ENCODE measurements around the gene SIRT5. TPM values are rescaled to one million over a fixed set of nuclear protein-coding genes. Genes with fewer than 3 reads are reported as not detected.

Gene SIRT5
- total RNA-seq, 1 experiment from 2014 or later, result 10.9 TPM

DNA sequence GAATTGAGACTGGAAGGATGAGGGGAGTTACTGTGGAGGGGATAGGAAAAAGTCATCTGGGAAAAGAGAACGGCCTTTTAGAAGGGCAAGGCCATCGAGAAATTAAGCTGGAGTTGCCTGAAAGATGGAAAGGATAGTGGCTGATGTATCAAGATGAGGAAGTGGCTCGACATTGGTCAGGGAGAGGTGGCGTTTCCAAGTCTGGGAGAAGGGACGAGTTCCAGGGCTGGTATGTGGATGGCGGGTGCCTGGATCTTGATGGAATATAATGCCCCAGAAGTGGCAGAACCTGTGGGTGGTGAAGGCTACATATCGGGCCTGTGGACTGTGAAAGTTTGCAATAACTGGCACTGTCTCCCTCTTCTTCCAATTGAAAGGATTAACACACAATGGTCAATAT lies 2.2 kb upstream of the SIRT5 start:
- H3K27ac ChIP-seq (ENCODE audit: low read length), result no peak overlapping the region
- no peak overlapping the region for H2AFZ ChIP-seq (ENCODE audit: low read length)
- no peaks in the 10 kb centered on the region for H3K36me3 ChIP-seq (ENCODE audit: low read depth, low read length)
- no peak overlapping the region for H3K4me3 ChIP-seq (ENCODE audit: low read length)
- H4K20me1 ChIP-seq (ENCODE audit: low read length), result no peaks in the 10 kb centered on the region
- ATAC-seq, result no peak
- no peak overlapping the region for H3K4me2 ChIP-seq (ENCODE audit: low read length)
- CTCF ChIA-PET, result no interaction called here
- H3F3A ChIP-seq (ENCODE audit: low read length, unreplicated experiment), result no peaks in the 10 kb centered on the region
- no peaks in the 10 kb centered on the region for H3K9me3 ChIP-seq (ENCODE audit: low read length)
- TF ChIP-seq EZH2phosphoT487 (IDR thresholded peaks at IDR 0.05; ENCODE audit: borderline replicate concordance, low read length), result no peak
- no peak for TF ChIP-seq CTCF (conservative IDR thresholded peaks at IDR 0.05; ENCODE audit: low read depth, low read length)
- no peak for TF ChIP-seq EZH2 (IDR thresholded peaks at IDR 0.05; ENCODE audit: low read length, unreplicated experiment)
- intact Hi-C loops (cut with micrococcal nuclease), result loop anchor here (5.0 kb wide), 1 partner anchor 140 kb away; the partner anchor contains the start of gene RANBP9
- H3K9me2 ChIP-seq (replicated peaks; ENCODE audit: low read length), result no peaks in the 10 kb centered on the region
- BruUV-seq (replicated peaks), result no TSS peak
- H3K79me2 ChIP-seq (ENCODE audit: low read length), result peaks cover 24% of the 10 kb centered on the region
- DNase-seq, result no peak
- POLR2A ChIA-PET (ENCODE audit: unreplicated experiment), result no interaction called here
- no peaks in the 10 kb centered on the region for H3K27me3 ChIP-seq (ENCODE audit: low read length)
- H3K4me1 ChIP-seq (ENCODE audit: insufficient read depth, low read length), result peaks cover 11% of the 10 kb centered on the region
- no peak overlapping the region for H3K9ac ChIP-seq (ENCODE audit: low read length)

- H3K27ac ChIP-seq (ENCODE audit: low read length), result peak overlapping the region; percentile 91
- DNase-seq, result no peak
- no peaks in the 10 kb centered on the region for H3K9me2 ChIP-seq (replicated peaks; ENCODE audit: low read length)
- POLR2A ChIA-PET (ENCODE audit: unreplicated experiment), result interaction anchor here (0.7 kb wide), 1 partner anchor 87 kb away, joined by 3 read pairs; no protein-coding TSS in a partner anchor
- H3K9me3 ChIP-seq (ENCODE audit: low read length), result no peaks in the 10 kb centered on the region
- no TSS peak for BruUV-seq (replicated peaks)
- no peaks in the 10 kb centered on the region for H3K36me3 ChIP-seq (ENCODE audit: low read depth, low read length)
- peaks cover 11% of the 10 kb centered on the region for H3K4me1 ChIP-seq (ENCODE audit: insufficient read depth, low read length)
- H4K20me1 ChIP-seq (ENCODE audit: low read length), result no peaks in the 10 kb centered on the region
- H3K9ac ChIP-seq (ENCODE audit: low read length), result peak overlapping the region; percentile 95
- TF ChIP-seq CTCF (conservative IDR thresholded peaks at IDR 0.05; ENCODE audit: low read depth, low read length) (no peak), EZH2 (IDR thresholded peaks at IDR 0.05; ENCODE audit: low read length, unreplicated experiment) (no peak), EZH2phosphoT487 (IDR thresholded peaks at IDR 0.05; ENCODE audit: borderline replicate concordance, low read length) (no peak)
- H3K27me3 ChIP-seq (ENCODE audit: low read length), result no peaks in the 10 kb centered on the region
- peak overlapping the region; percentile 73 for H2AFZ ChIP-seq (ENCODE audit: low read length)
- peak overlapping the region; percentile 79 for H3K4me3 ChIP-seq (ENCODE audit: low read length)
- ATAC-seq, result no peak
- H3F3A ChIP-seq (ENCODE audit: low read length, unreplicated experiment), result no peaks in the 10 kb centered on the region
- intact Hi-C loops (cut with micrococcal nuclease), result loop anchor here (5.0 kb wide), 1 partner anchor 139 kb away; the partner anchor contains the start of gene RANBP9
- CTCF ChIA-PET, result no interaction called here
- H3K4me2 ChIP-seq (ENCODE audit: low read length), result peak overlapping the region; percentile 99
- peaks cover 24% of the 10 kb centered on the region for H3K79me2 ChIP-seq (ENCODE audit: low read length)
These were observed 1.3 kb upstream of the SIRT5 start for GRCh38 chr6:13572951-13573654.

DNA sequence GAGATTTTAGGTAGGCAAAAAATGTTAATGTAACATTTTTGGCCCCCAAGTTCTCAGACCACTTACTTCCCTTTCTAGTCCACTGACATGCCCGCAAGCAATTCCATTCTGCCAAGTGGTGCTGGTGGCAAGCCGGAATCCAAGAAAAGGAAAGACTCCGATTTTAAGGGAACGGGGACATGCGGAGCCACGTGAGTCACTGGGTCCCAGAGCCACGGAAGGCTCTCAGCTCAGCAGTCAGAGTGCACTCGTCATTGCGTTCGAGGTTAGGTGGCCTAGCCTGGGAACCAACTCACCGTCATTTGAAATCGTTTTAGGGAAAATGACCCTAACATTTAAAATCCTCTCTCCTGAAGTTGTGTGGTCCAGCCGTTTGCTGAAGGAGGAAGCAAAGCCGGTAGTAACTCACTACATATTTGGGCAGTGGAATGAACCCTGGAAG lies 711 bp upstream of the SIRT5 start:
- Histone ChIP-seq H3K4me1 (ENCODE audit: insufficient read depth, low read length) (peaks cover 11% of the 10 kb centered on the region), H3K27me3 (ENCODE audit: low read length) (no peaks in the 10 kb centered on the region), H4K20me1 (ENCODE audit: low read length) (no peaks in the 10 kb centered on the region), H3K79me2 (ENCODE audit: low read length) (peaks cover 24% of the 10 kb centered on the region), H2AFZ (ENCODE audit: low read length) (peak overlapping the region; percentile 73), H3K9me3 (ENCODE audit: low read length) (no peaks in the 10 kb centered on the region), H3F3A (ENCODE audit: low read length, unreplicated experiment) (no peaks in the 10 kb centered on the region), H3K4me2 (ENCODE audit: low read length) (peak overlapping the region; percentile 99), H3K4me3 (ENCODE audit: low read length) (peak overlapping the region; percentile 79), H3K36me3 (ENCODE audit: low read depth, low read length) (no peaks in the 10 kb centered on the region), H3K9ac (ENCODE audit: low read length) (peak overlapping the region; percentile 95), H3K9me2 (replicated peaks; ENCODE audit: low read length) (no peaks in the 10 kb centered on the region), H3K27ac (ENCODE audit: low read length) (peak overlapping the region; percentile 91)
- TF ChIP-seq CTCF (conservative IDR thresholded peaks at IDR 0.05; ENCODE audit: low read depth, low read length), result no peak
- no peak for TF ChIP-seq EZH2phosphoT487 (IDR thresholded peaks at IDR 0.05; ENCODE audit: borderline replicate concordance, low read length)
- TF ChIP-seq EZH2 (IDR thresholded peaks at IDR 0.05; ENCODE audit: low read length, unreplicated experiment), result no peak
- intact Hi-C loops (cut with micrococcal nuclease), result loop anchor here (5.0 kb wide), 1 partner anchor 139 kb away; the partner anchor contains the start of gene RANBP9
- DNase-seq, result peak; percentile 51
- ChIA-PET CTCF (no interaction called here), POLR2A (ENCODE audit: unreplicated experiment) (interaction anchor here (0.6 to 1.4 kb wide), 3 partner anchors 87 to 571 kb away, joined by 3 to 9 read pairs (median 5); partner anchors contain the start of gene TBC1D7)
- TSS peak; percentile 78 for BruUV-seq (replicated peaks)
- 0 out of 2 replicates have a peak, but pooled peaks have one; percentile 4 for ATAC-seq

Measured in PC-3 (cell line).